MCF 10A (cell line): ENCODE results near the gene TMEM97. TPM values are rescaled to one million over a fixed set of nuclear protein-coding genes. Genes with fewer than 3 reads are reported as not detected.

Experiments used
- BruUV-seq: library from RNA; stranded (reverse); fragments of 400-500 nt; replicated peaks from 2 replicates; lab custom pipeline; 2021; lab: Mats Ljungman, UMichigan
- CTCF ChIA-PET: fragments of 300-600 bp; sonication (Branson Sonifier 250); formaldehyde crosslinking; extraction: SDS; loops from one replicate; lab custom pipeline; 2021; ENCODE audit warnings: antibody characterized with exemption, inconsistent platforms; lab: Yijun Ruan, JAX
- POLR2A ChIA-PET: fragments of 300-600, 350-650 bp; sonication (Branson Sonifier 250); formaldehyde crosslinking; extraction: SDS; loops from one replicate; lab custom pipeline; 2020; ENCODE audit warnings: antibody characterized with exemption, inconsistent platforms; lab: Yijun Ruan, JAX
- DNase-seq: peaks from one replicate; pipeline ENCODE4 v3.0.0-alpha.2; 2018; ENCODE audit not compliant: unreplicated experiment
- H3K27ac Mint-ChIP-seq: one replicate; pipeline ENCODE4 v1.8.0; 2022; ENCODE audit warnings: mild to moderate bottlenecking, low read depth, mixed read lengths; ENCODE audit not compliant: unreplicated experiment
- H3K27me3 Mint-ChIP-seq: one replicate; pipeline ENCODE4 v1.8.0; 2022; ENCODE audit warnings: mixed read lengths; ENCODE audit not compliant: insufficient read depth, unreplicated experiment
- H3K36me3 Mint-ChIP-seq: one replicate; pipeline ENCODE4 v1.8.0; 2022; ENCODE audit warnings: mild to moderate bottlenecking, moderate library complexity, mixed read lengths; ENCODE audit not compliant: insufficient read depth, unreplicated experiment
- H3K4me1 Mint-ChIP-seq: one replicate; pipeline ENCODE4 v1.8.0; 2022; ENCODE audit warnings: mixed read lengths; ENCODE audit not compliant: insufficient read depth, unreplicated experiment
- H3K4me3 Mint-ChIP-seq: one replicate; pipeline ENCODE4 v1.8.0; 2022; ENCODE audit warnings: mild to moderate bottlenecking, moderate library complexity, mixed read lengths; ENCODE audit not compliant: unreplicated experiment
- H3K9me3 Mint-ChIP-seq: one replicate; pipeline ENCODE4 v1.8.0; 2022; ENCODE audit warnings: mixed read lengths; ENCODE audit not compliant: unreplicated experiment
- CTCF ChIP-seq: fragments of 200-600 bp; IDR thresholded peaks from one replicate; pipeline ENCODE4 v1.8.0; 2022; ENCODE audit warnings: antibody characterized with exemption, mild to moderate bottlenecking; ENCODE audit not compliant: unreplicated experiment
- intact Hi-C: fragments of 100-400 bp; cut with micrococcal nuclease; formaldehyde crosslinking; loops from 2 replicates; pipeline ENCODE4 v1.14.1; 2022
- total RNA-seq: library from RNA; stranded (reverse); gene quantifications from 2 replicates; pipeline ENCODE4 v1.2.3, GENCODE V29; 2022

Gene TMEM97
- total RNA-seq, 1 experiment from 2014 or later = 12.1 TPM

GRCh38 chr17:28344435-28344901 is 25.5 kb downstream of the TMEM97 start:
- no peaks in the 10 kb centered on the region for H3K9me3 Mint-ChIP-seq
- peaks cover 86% of the 10 kb centered on the region for H3K36me3 Mint-ChIP-seq
- intact Hi-C loops = no loop called here
- no peak overlapping the region for H3K27ac Mint-ChIP-seq
- ChIA-PET POLR2A (interaction anchor here (0.5 to 5.8 kb wide), 6 partner anchors 9 to 207 kb away, joined by 3 to 85 read pairs (median 14); partner anchors contain the start of genes IFT20, POLDIP2 and TNFAIP1), CTCF (interaction anchor here (2.0 to 4.4 kb wide), 3 partner anchors 13 to 110 kb away, joined by 4 to 23 read pairs (median 6); partner anchors contain the start of gene POLDIP2)
- no peak for TF ChIP-seq CTCF
- no TSS peak for BruUV-seq
- peaks cover 12% of the 10 kb centered on the region for H3K4me1 Mint-ChIP-seq
- H3K4me3 Mint-ChIP-seq = no peak overlapping the region
- DNase-seq = no peak
- H3K27me3 Mint-ChIP-seq = no peaks in the 10 kb centered on the region

GRCh38 chr17:28345419-28346198 is 26.6 kb downstream of the TMEM97 start:
- POLR2A ChIA-PET = interaction anchor here (1.4 to 5.8 kb wide), 10 partner anchors 8 to 147 kb away, joined by 4 to 85 read pairs (median 10); partner anchors contain the start of genes IFT20, POLDIP2, TMEM97 and TNFAIP1
- TF ChIP-seq CTCF = no peak
- H3K27ac Mint-ChIP-seq = peak overlapping the region; percentile 59
- intact Hi-C loops = no loop called here
- H3K36me3 Mint-ChIP-seq = peaks cover 87% of the 10 kb centered on the region
- no peaks in the 10 kb centered on the region for H3K9me3 Mint-ChIP-seq
- CTCF ChIA-PET = interaction anchor here (0.5 to 4.4 kb wide), 8 partner anchors 8 to 112 kb away, joined by 3 to 23 read pairs (median 4); partner anchors contain the start of genes IFT20, POLDIP2 and TNFAIP1
- DNase-seq = no peak
- H3K27me3 Mint-ChIP-seq = no peaks in the 10 kb centered on the region
- H3K4me3 Mint-ChIP-seq = no peak overlapping the region
- no TSS peak for BruUV-seq
- H3K4me1 Mint-ChIP-seq = peaks cover 12% of the 10 kb centered on the region

GRCh38 chr17:28346199-28346580 is 27.2 kb downstream of the TMEM97 start:
- ChIA-PET CTCF (interaction anchor here (0.5 to 4.4 kb wide), 9 partner anchors 8 to 113 kb away, joined by 3 to 23 read pairs (median 4); partner anchors contain the start of genes IFT20, POLDIP2 and TNFAIP1), POLR2A (interaction anchor here (0.9 to 5.8 kb wide), 12 partner anchors 8 to 146 kb away, joined by 3 to 85 read pairs (median 7); partner anchors contain the start of genes IFT20, POLDIP2, TMEM97 and TNFAIP1)
- no peaks in the 10 kb centered on the region for H3K9me3 Mint-ChIP-seq
- H3K4me1 Mint-ChIP-seq = peaks cover 12% of the 10 kb centered on the region
- H3K27me3 Mint-ChIP-seq = no peaks in the 10 kb centered on the region
- no peak for DNase-seq
- H3K4me3 Mint-ChIP-seq = no peak overlapping the region
- intact Hi-C loops = no loop called here
- BruUV-seq = TSS peak; percentile 5
- H3K27ac Mint-ChIP-seq = peak overlapping the region; percentile 59
- H3K36me3 Mint-ChIP-seq = peaks cover 87% of the 10 kb centered on the region
- TF ChIP-seq CTCF = no peak
